Progenitor cell of endocrine pancreas (in vitro differentiated cells): Measurements from ENCODE around the gene SYT5. TPM values are rescaled to one million over a fixed set of nuclear protein-coding genes. Genes with fewer than 3 reads are reported as not detected.
"Not testable (repeated sequence)": the region's sequence is repeated elsewhere in the genome, so short reads cannot be mapped to it uniquely, and the experiment has no call there.

ENCODE experiments used
- DNase-seq: peaks from one replicate; pipeline ENCODE4 v3.0.0; 2021; ENCODE audit warnings: low spot score; ENCODE audit not compliant: unreplicated experiment
- H3K27ac Mint-ChIP-seq: 2 replicates; pipeline ENCODE4 v1.8.0; 2021; ENCODE audit warnings: mild to moderate bottlenecking, moderate library complexity, mixed read lengths
- H3K27me3 Mint-ChIP-seq: 2 replicates; pipeline ENCODE4 v1.8.0; 2021; ENCODE audit warnings: mixed read lengths
- H3K36me3 Mint-ChIP-seq: 2 replicates; pipeline ENCODE4 v1.8.0; 2022; ENCODE audit warnings: mixed read lengths; ENCODE audit not compliant: insufficient read depth
- H3K4me1 Mint-ChIP-seq: 2 replicates; pipeline ENCODE4 v1.8.0; 2021; ENCODE audit warnings: low read depth, mixed read lengths
- H3K4me3 Mint-ChIP-seq: 2 replicates; pipeline ENCODE4 v1.8.0; 2021; ENCODE audit warnings: low read depth, mild to moderate bottlenecking, moderate library complexity, mixed read lengths
- H3K9me3 Mint-ChIP-seq: 2 replicates; pipeline ENCODE4 v1.8.0; 2021; ENCODE audit warnings: low read depth, mixed read lengths
- CTCF ChIP-seq: fragments of 200-600 bp; sonication (generic); IDR thresholded peaks from one replicate; pipeline ENCODE4 v1.5.0; 2021; ENCODE audit warnings: antibody characterized with exemption, mild to moderate bottlenecking; ENCODE audit not compliant: unreplicated experiment
- total RNA-seq: library from RNA; stranded (reverse); gene quantifications from 2 replicates; pipeline ENCODE4 v1.2.1, GENCODE V29; 2021

Gene SYT5
- total RNA-seq, 1 donor from 2014 or later = 4.8 TPM

- Mint-ChIP-seq H3K36me3 (no peaks in the 10 kb centered on the region), H3K4me3 (peak within 1 kb of the TSS; percentile 75), H3K27me3 (peaks cover 36% of the 10 kb centered on the region), H3K27ac (no peak within 1 kb of the TSS), H3K9me3 (no peaks in the 10 kb centered on the region), H3K4me1 (peaks cover 2% of the 10 kb centered on the region)
- no peak for DNase-seq
- no peak for TF ChIP-seq CTCF
Measured at GRCh38 chr19:55157064-55157908, 22.8 kb downstream of the SYT5 start, which contains the start of gene TNNI3. TSS of gene TNNI3 (minus strand) at chr19:55157732. CDS start at chr19:55157589, 143 bp downstream.

- peak overlapping the region; percentile 75 for H3K4me3 Mint-ChIP-seq
- H3K36me3 Mint-ChIP-seq = peaks cover 3% of the 10 kb centered on the region
- TF ChIP-seq CTCF = no peak
- H3K27ac Mint-ChIP-seq = no peak overlapping the region
- DNase-seq = peak; percentile 71
- peaks cover 2% of the 10 kb centered on the region for H3K4me1 Mint-ChIP-seq
- H3K9me3 Mint-ChIP-seq = no peaks in the 10 kb centered on the region
- peaks cover 40% of the 10 kb centered on the region for H3K27me3 Mint-ChIP-seq
Measured at GRCh38 chr19:55156202-55157063, 23.7 kb downstream of the SYT5 start.

GRCh38 chr19:55155784-55156183 lies 24.3 kb downstream of the SYT5 start:
- not testable (repeated sequence) for H3K4me1 Mint-ChIP-seq, DNase-seq, H3K27ac Mint-ChIP-seq, H3K36me3 Mint-ChIP-seq, H3K9me3 Mint-ChIP-seq
- Mint-ChIP-seq H3K27me3 (peaks cover 43% of the 10 kb centered on the region), H3K4me3 (peak overlapping the region; percentile 75)

GRCh38 chr19:55153652-55154264 lies 26.3 kb downstream of the SYT5 start:
- Mint-ChIP-seq H3K27me3 (peaks cover 51% of the 10 kb centered on the region), H3K4me1 (peaks cover 5% of the 10 kb centered on the region)
- no peak for TF ChIP-seq CTCF

GRCh38 chr19:55152017-55152416 lies 28.1 kb downstream of the SYT5 start:
- peaks cover 3% of the 10 kb centered on the region for H3K36me3 Mint-ChIP-seq
- peaks cover 51% of the 10 kb centered on the region for H3K27me3 Mint-ChIP-seq
- TF ChIP-seq CTCF = no peak
- H3K27ac Mint-ChIP-seq = no peak overlapping the region
- H3K4me3 Mint-ChIP-seq = no peak overlapping the region
- peaks cover 5% of the 10 kb centered on the region for H3K4me1 Mint-ChIP-seq
- no peaks in the 10 kb centered on the region for H3K9me3 Mint-ChIP-seq
- DNase-seq = no peak

More at GRCh38 chr19:55153652-55154264, 26.3 kb downstream of the SYT5 start:
- Mint-ChIP-seq H3K9me3 (no peaks in the 10 kb centered on the region), H3K4me3 (no peak overlapping the region), H3K36me3 (peaks cover 3% of the 10 kb centered on the region), H3K27ac (no peak overlapping the region)
- DNase-seq = no peak
